ENCODE results near the gene SLU7.

GRCh38 chr5:160451281-160451680 is 32.4 kb upstream of the SLU7 start:
- no peak for TF ChIP-seq CTCF (IDR thresholded peaks at IDR 0.05)
- no peak for TF ChIP-seq EZH2 (IDR thresholded peaks at IDR 0.05)
